Measurements from ENCODE around the gene LCE2D.
"Not testable (repeated sequence)": the region's sequence is repeated elsewhere in the genome, so short reads cannot be mapped to it uniquely, and the experiment has no call there.

LCE2D gene

DNA sequence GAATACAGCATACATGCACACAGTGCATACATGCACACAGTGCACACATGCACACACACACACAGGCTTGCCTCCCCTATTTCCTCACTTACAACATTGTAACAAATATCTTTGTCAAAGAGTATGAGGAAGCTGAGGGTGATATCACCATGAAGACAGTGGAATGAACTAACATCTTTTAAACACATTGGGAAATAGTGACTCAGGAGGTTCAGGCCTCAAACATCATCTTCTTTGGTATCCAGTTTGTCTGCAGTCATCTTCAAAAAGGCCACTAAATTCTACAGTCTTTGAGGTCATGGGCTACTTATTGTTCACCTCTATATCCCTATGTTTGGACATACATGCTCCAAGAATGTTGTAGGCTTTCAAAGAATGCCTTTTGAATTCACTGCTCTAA, 20.7 kb downstream of the LCE2D start:
- no peaks in the 10 kb centered on the region for H3K36me3 ChIP-seq (ENCODE audit: control insufficient read depth in 1 of 2, insufficient read depth in 2 of 2, low read length in 2 of 2)
- H3K4me3 ChIP-seq (ENCODE audit: low read depth in 1 of 2, low read length in 2 of 2), result no peak overlapping the region
- H3K4me1 ChIP-seq (ENCODE audit: control insufficient read depth in 1 of 2, insufficient read depth in 2 of 2, low read length in 2 of 2), result no peaks in the 10 kb centered on the region
- H3K9me3 ChIP-seq (ENCODE audit: control insufficient read depth in 1 of 2, low read length in 2 of 2), result no peaks in the 10 kb centered on the region
- H3K9ac ChIP-seq (ENCODE audit: low read depth in 1 of 2, low read length in 2 of 2), result no peak overlapping the region
- H3K27me3 ChIP-seq (ENCODE audit: control insufficient read depth in 1 of 2, insufficient read depth in 2 of 2, low read length in 2 of 2), result peaks cover 0 to 6% of the 10 kb centered on the region in 2 donors
- H3K27ac ChIP-seq (ENCODE audit: low read depth, low read length), result no peak overlapping the region

GRCh38 chr1:152685823-152686222, 22.6 kb downstream of the LCE2D start, which contains the start of gene LCE2B:
Gene LCE2B (plus strand): TSS chr1:152686123. CDS start chr1:152686844, 721 bp downstream.
- not testable (repeated sequence) for H3K4me1 ChIP-seq (ENCODE audit: control insufficient read depth in 1 of 2, insufficient read depth in 2 of 2, low read length in 2 of 2); H3K27me3 ChIP-seq (ENCODE audit: control insufficient read depth in 1 of 2, insufficient read depth in 2 of 2, low read length in 2 of 2); H3K36me3 ChIP-seq (ENCODE audit: control insufficient read depth in 1 of 2, insufficient read depth in 2 of 2, low read length in 2 of 2); H3K9ac ChIP-seq (ENCODE audit: low read depth in 1 of 2, low read length in 2 of 2); H3K4me3 ChIP-seq (ENCODE audit: low read depth in 1 of 2, low read length in 2 of 2); H3K27ac ChIP-seq (ENCODE audit: low read depth, low read length); H3K9me3 ChIP-seq (ENCODE audit: control insufficient read depth in 1 of 2, low read length in 2 of 2)

- Histone ChIP-seq H3K27ac (ENCODE audit: low read depth, low read length) (no peak within 1 kb of the TSS), H3K4me1 (ENCODE audit: control insufficient read depth in 1 of 2, insufficient read depth in 2 of 2, low read length in 2 of 2) (no peaks in the 10 kb centered on the region), H3K27me3 (ENCODE audit: control insufficient read depth in 1 of 2, insufficient read depth in 2 of 2, low read length in 2 of 2) (no peaks in the 10 kb centered on the region), H3K9ac (ENCODE audit: low read depth in 1 of 2, low read length in 2 of 2) (no peak within 1 kb of the TSS), H3K4me3 (ENCODE audit: low read depth in 1 of 2, low read length in 2 of 2) (no peak within 1 kb of the TSS), H3K9me3 (ENCODE audit: control insufficient read depth in 1 of 2, low read length in 2 of 2) (no peaks in the 10 kb centered on the region), H3K36me3 (ENCODE audit: control insufficient read depth in 1 of 2, insufficient read depth in 2 of 2, low read length in 2 of 2) (no peaks in the 10 kb centered on the region)
Measured at GRCh38 chr1:152697701-152698600, 34.8 kb downstream of the LCE2D start, which contains the start of gene LCE2A. Gene LCE2A (plus strand): TSS chr1:152698345. CDS start chr1:152698902, 557 bp downstream.

- Histone ChIP-seq H3K4me3 (ENCODE audit: low read depth in 1 of 2, low read length in 2 of 2) (no peak overlapping the region), H3K9ac (ENCODE audit: low read depth in 1 of 2, low read length in 2 of 2) (no peak overlapping the region), H3K4me1 (ENCODE audit: control insufficient read depth in 1 of 2, insufficient read depth in 2 of 2, low read length in 2 of 2) (no peaks in the 10 kb centered on the region), H3K27ac (ENCODE audit: low read depth, low read length) (no peak overlapping the region), H3K36me3 (ENCODE audit: control insufficient read depth in 1 of 2, insufficient read depth in 2 of 2, low read length in 2 of 2) (no peaks in the 10 kb centered on the region), H3K9me3 (ENCODE audit: control insufficient read depth in 1 of 2, low read length in 2 of 2) (no peaks in the 10 kb centered on the region), H3K27me3 (ENCODE audit: control insufficient read depth in 1 of 2, insufficient read depth in 2 of 2, low read length in 2 of 2) (no peaks in the 10 kb centered on the region)
Measured at GRCh38 chr1:152699746-152700145, 36.6 kb downstream of the LCE2D start.

DNA sequence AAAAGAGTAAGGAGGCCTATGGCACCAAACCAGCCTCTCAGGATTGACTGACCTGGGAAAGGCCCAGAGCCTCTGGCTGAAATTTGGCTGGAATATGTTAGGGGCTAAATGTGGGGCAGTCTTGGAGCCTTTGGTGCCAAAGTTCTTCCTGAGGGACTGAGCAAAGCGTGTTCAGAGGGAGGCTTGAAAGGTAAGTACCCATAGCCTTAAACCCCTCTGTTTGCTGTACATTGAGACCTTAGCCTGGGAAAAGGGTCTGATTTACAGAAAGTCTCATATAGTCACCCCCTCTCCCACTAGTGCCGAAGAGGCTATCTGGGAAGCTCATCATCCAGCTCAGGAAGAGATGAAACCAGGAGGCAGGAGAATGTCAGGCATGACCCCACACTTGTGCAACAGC, 44.7 kb downstream of the LCE2D start, which contains the start of gene LCE4A:
Gene LCE4A (plus strand): TSS at position 301 of the 400 bp plus-strand sequence. CDS start 916 bp downstream, outside the sequence.
- Histone ChIP-seq H3K9me3 (ENCODE audit: control insufficient read depth in 1 of 2, low read length in 2 of 2) (no peaks in the 10 kb centered on the region), H3K36me3 (ENCODE audit: control insufficient read depth in 1 of 2, insufficient read depth in 2 of 2, low read length in 2 of 2) (no peaks in the 10 kb centered on the region), H3K27ac (ENCODE audit: low read depth, low read length) (no peak within 1 kb of the TSS), H3K4me1 (ENCODE audit: control insufficient read depth in 1 of 2, insufficient read depth in 2 of 2, low read length in 2 of 2) (no peaks in the 10 kb centered on the region), H3K27me3 (ENCODE audit: control insufficient read depth in 1 of 2, insufficient read depth in 2 of 2, low read length in 2 of 2) (no peaks in the 10 kb centered on the region), H3K4me3 (ENCODE audit: low read depth in 1 of 2, low read length in 2 of 2) (no peak within 1 kb of the TSS), H3K9ac (ENCODE audit: low read depth in 1 of 2, low read length in 2 of 2) (no peak within 1 kb of the TSS)

Data from duodenal mucosa (tissue), 2 donors.